Body of pancreas (tissue), 4 donors: ENCODE data around the gene BMP7. TPM values are rescaled to one million over a fixed set of nuclear protein-coding genes. Genes with fewer than 3 reads are reported as not detected.

Experiments
- ATAC-seq: fragments of 150-250 bp; one replicate; pipeline ENCODE4 v1.9.1; 2016
- DNase-seq, 4 donors: peaks; one replicate each; pipeline ENCODE4 v3.0.0-alpha.2; 2019
- H3K27ac ChIP-seq, 4 donors: fragments of 200-600 bp; sonication (generic); 1 replicate in 3 of 4; 2 replicates in 1 of 4; pipeline versions ENCODE4 v1.5.1 to v1.6.1; 2016 to 2019; ENCODE audit warnings: mild to moderate bottlenecking in 1 of 4, mixed read lengths in 1 of 4, moderate library complexity in 1 of 4
- H3K27me3 ChIP-seq, 2 donors: fragments of 200-600 bp; sonication (generic); one replicate each; pipeline ENCODE4 v1.6.0; 2016; ENCODE audit warnings: mild to moderate bottlenecking in 1 of 2
- H3K36me3 ChIP-seq, 2 donors: fragments of 200-600 bp; sonication (generic); replicated peaks in 1 of 2; 2 replicates each; pipeline ENCODE4 v1.5.1; 2016; ENCODE audit warnings: low read depth in 2 of 2; ENCODE audit not compliant: insufficient read depth in 1 of 2
- H3K4me1 ChIP-seq: fragments of 200-600 bp; sonication (generic); one replicate; pipeline ENCODE4 v1.6.0; 2016
- H3K4me3 ChIP-seq, 2 donors: fragments of 200-600 bp; sonication (generic); 1 replicate in 1 of 2; 2 replicates in 1 of 2; pipeline ENCODE4 v1.5.1; 2016 to 2019
- H3K9me3 ChIP-seq, 3 donors: fragments of 200-600 bp; sonication (generic); 1 replicate in 2 of 3; 2 replicates in 1 of 3; pipeline ENCODE4 v1.5.1; 2016
- CTCF ChIP-seq, 7 experiments: fragments of 450-650 bp in 4 of 7; fragments of 200-600 bp in 3 of 7; sonication (generic) in 3 of 7; IDR thresholded peaks; one replicate each; pipeline ENCODE4 v1.5.1; 2016 to 2019; ENCODE audit warnings: antibody characterized with exemption in 7 of 7
- POLR2A ChIP-seq, 3 donors: fragments of 450-650 bp; IDR thresholded peaks; one replicate each; pipeline ENCODE4 v1.6.1; 2016; ENCODE audit warnings: antibody characterized with exemption in 3 of 3, mild to moderate bottlenecking in 2 of 3
- WGBS, 2 donors: methylation state at CpG; one replicate each; pipeline ENCODE4 v1.1.5; 2017; 5-methylcytosine and 5-hydroxymethylcytosine counted together
- intact Hi-C: fragments of 100-400 bp; cut with DNase I; formaldehyde crosslinking; loops from one replicate; pipeline ENCODE4 v1.15.1; 2023
- total RNA-seq, 2 donors: library from RNA; depleted of rRNA; stranded (reverse); fragments of >200 nt; gene quantifications; one replicate each; pipeline ENCODE4 v1.1.0, GENCODE V29; 2016

BMP7 gene
- total RNA-seq, 2 donors from 2014 or later: 4.2 TPM; not detected in 1

DNA sequence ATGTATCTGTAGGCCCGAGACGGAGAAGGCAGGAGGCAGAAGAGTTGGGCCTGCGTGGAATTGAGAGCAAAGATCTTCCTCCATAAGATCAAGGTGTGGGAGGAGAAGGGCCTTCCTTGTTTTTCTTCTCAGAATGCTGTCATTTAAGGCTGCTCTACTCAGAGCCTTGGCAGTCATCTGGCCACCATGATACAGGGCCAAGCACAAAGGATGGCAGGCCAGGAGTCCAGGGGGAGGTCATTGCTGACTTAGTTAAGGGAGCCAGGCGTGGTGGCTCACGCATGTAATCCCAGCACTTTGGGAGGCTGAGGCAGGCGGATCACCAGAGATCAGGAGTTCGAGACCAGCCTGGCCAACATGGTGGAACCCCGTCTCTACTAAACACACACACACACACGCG lies 137.1 kb downstream of the BMP7 start:
- Histone ChIP-seq H3K4me1 (no peaks in the 10 kb centered on the region), H3K27me3 (no peaks in the 10 kb centered on the region), H3K36me3 (no peaks in the 10 kb centered on the region), H3K4me3 (no peak overlapping the region), H3K27ac (no peak overlapping the region), H3K9me3 (no peaks in the 10 kb centered on the region)
- ATAC-seq (no peak), DNase-seq (no peak)
- intact Hi-C loops: no loop called here
- WGBS, 2 donors: 87 to 88% methylated on average over 3 to 10 of the region's 10 CpGs
- TF ChIP-seq CTCF (IDR thresholded peaks at IDR 0.05): no peak
- TF ChIP-seq POLR2A (IDR thresholded peaks at IDR 0.05): no peak

GRCh38 chr20:57128044-57128757 lies 138.2 kb downstream of the BMP7 start:
- Histone ChIP-seq H3K4me3 (no peak overlapping the region), H3K27me3 (no peaks in the 10 kb centered on the region), H3K36me3 (no peaks in the 10 kb centered on the region), H3K4me1 (no peaks in the 10 kb centered on the region), H3K27ac (no peak overlapping the region), H3K9me3 (peaks cover 0 to 5% (median 0%) of the 10 kb centered on the region in 3 donors)
- TF ChIP-seq POLR2A (IDR thresholded peaks at IDR 0.05) (no peak), CTCF (IDR thresholded peaks at IDR 0.05) (no peak)
- DNase-seq (no peak), ATAC-seq (no peak)
- 54 to 67% methylated on average over 9 to 15 of the region's 15 CpGs for WGBS, 2 donors
- intact Hi-C loops: no loop called here

GRCh38 chr20:57126481-57127092 lies 139.9 kb downstream of the BMP7 start:
- ATAC-seq: no peak
- no peak overlapping the region for H3K4me3 ChIP-seq
- no peak for TF ChIP-seq CTCF (IDR thresholded peaks at IDR 0.05)
- TF ChIP-seq POLR2A (IDR thresholded peaks at IDR 0.05): no peak
- H3K27me3 ChIP-seq: no peaks in the 10 kb centered on the region
- intact Hi-C loops: no loop called here
- peaks cover 0 to 5% (median 0%) of the 10 kb centered on the region in 3 donors for H3K9me3 ChIP-seq
- WGBS, 2 donors: 45 to 48% methylated on average over 17 of the region's 17 CpGs
- H3K36me3 ChIP-seq: no peaks in the 10 kb centered on the region
- H3K27ac ChIP-seq: no peak overlapping the region
- H3K4me1 ChIP-seq: no peaks in the 10 kb centered on the region
- no peak for DNase-seq

- H3K27me3 ChIP-seq: no peaks in the 10 kb centered on the region
- DNase-seq (no peak), ATAC-seq (no peak)
- intact Hi-C loops: no loop called here
- TF ChIP-seq CTCF (IDR thresholded peaks at IDR 0.05) (no peak), POLR2A (IDR thresholded peaks at IDR 0.05) (no peak)
- WGBS, 2 donors: 45 to 46% methylated on average over 12 of the region's 12 CpGs
- peaks cover 0 to 5% (median 0%) of the 10 kb centered on the region in 3 donors for H3K9me3 ChIP-seq
- H3K4me1 ChIP-seq: no peaks in the 10 kb centered on the region
- H3K36me3 ChIP-seq: no peaks in the 10 kb centered on the region
- H3K27ac ChIP-seq: no peak overlapping the region
- no peak overlapping the region for H3K4me3 ChIP-seq
Observed at GRCh38 chr20:57124800-57125517, 141.5 kb downstream of the BMP7 start.
